ES-I3 (cell line): ENCODE measurements around the gene GP5.

ENCODE experiments used
- H3K36me3 ChIP-seq: 2 replicates; pipeline ENCODE4 v1.6.1; 2013; ENCODE audit warnings: mild to moderate bottlenecking, low read length, control low read depth, moderate library complexity; ENCODE audit not compliant: insufficient read depth
- H3K4me1 ChIP-seq: 2 replicates; pipeline ENCODE4 v1.6.1; 2013; ENCODE audit warnings: mild to moderate bottlenecking, control low read depth, low read length; ENCODE audit not compliant: insufficient read depth
- H3K9ac ChIP-seq: 2 replicates; pipeline ENCODE4 v1.6.1; 2013; ENCODE audit warnings: low read depth, mild to moderate bottlenecking, low read length, moderate library complexity
- H3K9me3 ChIP-seq: 2 replicates; pipeline ENCODE4 v1.6.1; 2013; ENCODE audit warnings: mild to moderate bottlenecking, low read length, moderate library complexity; ENCODE audit not compliant: control insufficient read depth, insufficient read depth

GP5 gene

GRCh38 chr3:194399166-194399565, at the start of gene GP5:
Gene GP5, minus strand, starts transcription at chr3:194399266. Its CDS starts 984 bp downstream, at chr3:194398282.
- H3K36me3 ChIP-seq, result no peaks in the 10 kb centered on the region
- H3K9ac ChIP-seq, result peak within 1 kb of the TSS; percentile 20; the same call in 1 of the 2 replicates
- H3K9me3 ChIP-seq, result no peaks in the 10 kb centered on the region
- H3K4me1 ChIP-seq, result peaks cover 7% of the 10 kb centered on the region; the same call in 1 of the 2 replicates

- H3K9me3 ChIP-seq, result no peaks in the 10 kb centered on the region
- no peak overlapping the region for H3K9ac ChIP-seq
- H3K4me1 ChIP-seq, result no peaks in the 10 kb centered on the region
- H3K36me3 ChIP-seq, result peaks cover 6% of the 10 kb centered on the region; the same call in 1 of the 2 replicates
These were observed 48.6 kb upstream of the GP5 start for GRCh38 chr3:194447657-194448056.

- no peaks in the 10 kb centered on the region for H3K4me1 ChIP-seq
- no peak overlapping the region for H3K9ac ChIP-seq
- H3K9me3 ChIP-seq, result no peaks in the 10 kb centered on the region
- H3K36me3 ChIP-seq, result peaks cover 6% of the 10 kb centered on the region; the same call in 1 of the 2 replicates
These were observed 48.1 kb upstream of the GP5 start for GRCh38 chr3:194447161-194447560.

- Histone ChIP-seq H3K36me3 (peaks cover 6% of the 10 kb centered on the region; the same call in 1 of the 2 replicates), H3K4me1 (no peaks in the 10 kb centered on the region), H3K9ac (no peak overlapping the region), H3K9me3 (no peaks in the 10 kb centered on the region)
These were observed 47.7 kb upstream of the GP5 start for GRCh38 chr3:194446754-194447153.

GRCh38 chr3:194446172-194446571, 47.1 kb upstream of the GP5 start:
- Histone ChIP-seq H3K9me3 (no peaks in the 10 kb centered on the region), H3K4me1 (no peaks in the 10 kb centered on the region), H3K36me3 (peaks cover 6% of the 10 kb centered on the region; the same call in 1 of the 2 replicates), H3K9ac (no peak overlapping the region)

GRCh38 chr3:194443901-194444300, 44.8 kb upstream of the GP5 start:
- peaks cover 5% of the 10 kb centered on the region; the same call in 1 of the 2 replicates for H3K36me3 ChIP-seq
- no peaks in the 10 kb centered on the region for H3K9me3 ChIP-seq
- H3K4me1 ChIP-seq, result no peaks in the 10 kb centered on the region
- no peak overlapping the region for H3K9ac ChIP-seq

- Histone ChIP-seq H3K36me3 (peaks cover 2% of the 10 kb centered on the region; the same call in 1 of the 2 replicates), H3K4me1 (no peaks in the 10 kb centered on the region), H3K9me3 (no peaks in the 10 kb centered on the region), H3K9ac (no peak overlapping the region)
These were observed 41.7 kb upstream of the GP5 start for GRCh38 chr3:194440756-194441155.

- Histone ChIP-seq H3K36me3 (peaks cover 2% of the 10 kb centered on the region; the same call in 1 of the 2 replicates), H3K9me3 (no peaks in the 10 kb centered on the region), H3K4me1 (no peaks in the 10 kb centered on the region), H3K9ac (no peak overlapping the region)
These were observed 41.0 kb upstream of the GP5 start for GRCh38 chr3:194439881-194440550.

GRCh38 chr3:194434503-194434902, 35.4 kb upstream of the GP5 start:
- Histone ChIP-seq H3K36me3 (peaks cover 8% of the 10 kb centered on the region; the same call in 1 of the 2 replicates), H3K9me3 (no peaks in the 10 kb centered on the region), H3K4me1 (no peaks in the 10 kb centered on the region), H3K9ac (no peak overlapping the region)

- Histone ChIP-seq H3K36me3 (peaks cover 6% of the 10 kb centered on the region; the same call in 1 of the 2 replicates), H3K9me3 (no peaks in the 10 kb centered on the region), H3K4me1 (no peaks in the 10 kb centered on the region), H3K9ac (no peak overlapping the region)
These were observed 32.5 kb upstream of the GP5 start for GRCh38 chr3:194431554-194431953.

- Histone ChIP-seq H3K9ac (no peak overlapping the region), H3K36me3 (peaks cover 6% of the 10 kb centered on the region), H3K9me3 (no peaks in the 10 kb centered on the region), H3K4me1 (no peaks in the 10 kb centered on the region)
These were observed 26.3 kb upstream of the GP5 start for GRCh38 chr3:194425399-194425798.

GRCh38 chr3:194424953-194425352, 25.9 kb upstream of the GP5 start:
- H3K36me3 ChIP-seq, result peaks cover 6% of the 10 kb centered on the region
- no peak overlapping the region for H3K9ac ChIP-seq

GRCh38 chr3:194424373-194424772, 25.3 kb upstream of the GP5 start:
- no peaks in the 10 kb centered on the region for H3K4me1 ChIP-seq
- no peak overlapping the region for H3K9ac ChIP-seq
- no peaks in the 10 kb centered on the region for H3K9me3 ChIP-seq
- peaks cover 3% of the 10 kb centered on the region for H3K36me3 ChIP-seq

More at GRCh38 chr3:194424953-194425352, 25.9 kb upstream of the GP5 start:
- H3K9me3 ChIP-seq, result no peaks in the 10 kb centered on the region
- H3K4me1 ChIP-seq, result no peaks in the 10 kb centered on the region

GRCh38 chr3:194423317-194423716, 24.3 kb upstream of the GP5 start:
- Histone ChIP-seq H3K9me3 (no peaks in the 10 kb centered on the region), H3K4me1 (no peaks in the 10 kb centered on the region), H3K9ac (no peak overlapping the region), H3K36me3 (peaks cover 6% of the 10 kb centered on the region)

GRCh38 chr3:194422188-194422587, 23.1 kb upstream of the GP5 start:
- H3K36me3 ChIP-seq, result peaks cover 6% of the 10 kb centered on the region
- H3K4me1 ChIP-seq, result no peaks in the 10 kb centered on the region
- H3K9me3 ChIP-seq, result no peaks in the 10 kb centered on the region
- H3K9ac ChIP-seq, result no peak overlapping the region
